ENCODE measurements around the gene COLEC11. TPM values are rescaled to one million over a fixed set of nuclear protein-coding genes. Genes with fewer than 3 reads are reported as not detected.

The COLEC11 gene
- total RNA-seq, 2 experiments from 2014 or later = 0.38 TPM

DNA sequence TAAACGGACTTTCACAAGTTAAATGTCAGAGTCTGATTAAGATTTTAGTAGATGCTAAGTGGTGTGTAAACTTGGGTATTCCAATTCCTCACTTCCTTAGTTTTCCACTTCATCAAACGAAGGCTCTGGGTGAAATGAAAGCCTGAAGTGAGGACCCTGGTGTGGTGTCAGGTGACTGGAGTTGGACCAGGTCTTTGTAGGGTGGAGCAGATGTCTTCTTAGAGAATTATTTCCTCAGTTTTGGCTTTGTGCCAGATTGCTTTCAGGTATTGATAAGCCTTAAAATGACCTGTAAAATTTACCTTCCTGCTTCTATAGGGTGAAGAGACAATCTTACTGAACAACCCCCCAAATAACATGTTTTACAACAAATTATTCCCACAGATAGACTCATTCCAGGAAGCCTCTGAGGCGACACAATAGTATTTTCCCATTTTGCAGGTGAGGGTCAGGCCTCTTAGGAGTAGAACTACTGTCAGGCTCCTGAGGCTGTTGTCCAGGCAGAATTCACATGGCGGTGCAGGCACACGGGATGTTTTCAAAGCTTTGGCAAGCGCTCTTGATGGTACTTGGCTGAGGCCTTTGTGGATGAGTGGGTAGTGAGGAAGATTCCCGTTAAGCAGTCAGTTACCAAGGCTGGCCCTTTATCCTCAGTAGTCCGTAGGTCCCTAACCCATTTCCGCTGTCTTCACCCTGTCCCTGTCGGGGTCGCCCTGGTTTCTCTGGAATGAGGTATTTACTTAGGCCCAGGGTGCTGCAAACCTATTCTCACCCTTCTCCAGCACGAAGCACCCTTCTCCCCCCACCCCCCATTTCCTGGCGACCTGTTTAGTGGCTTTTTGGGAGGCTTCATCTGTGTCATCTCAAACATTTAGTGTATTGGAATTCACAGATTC is 13.3 kb upstream of the COLEC11 start:
- ChIA-PET CTCF (no interaction called here), POLR2A (no interaction called here)

DNA sequence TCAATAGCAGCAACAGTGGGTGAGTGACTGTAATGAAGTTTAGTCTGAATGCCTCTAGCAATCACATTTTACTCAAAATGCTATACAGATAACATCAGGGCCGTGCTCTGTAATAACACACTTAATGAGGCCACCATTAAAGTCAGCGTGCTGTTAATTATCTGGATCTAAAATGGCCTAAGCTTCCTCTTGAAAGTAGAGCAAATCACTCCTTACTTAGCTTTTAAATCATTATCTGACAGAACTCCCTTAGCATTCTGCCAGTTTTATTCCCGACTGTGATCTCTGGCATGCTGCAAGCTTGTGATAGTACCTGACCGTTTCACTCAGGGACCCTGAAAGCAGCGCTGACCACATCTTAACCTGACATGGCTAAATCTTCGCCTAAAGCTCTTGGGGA is 10.8 kb upstream of the COLEC11 start:
- ChIA-PET POLR2A (no interaction called here), CTCF (interaction anchor here (0.9 to 1.8 kb wide), 2 partner anchors 14 to 67 kb away, joined by 3 to 4 read pairs; no protein-coding TSS in a partner anchor)

DNA sequence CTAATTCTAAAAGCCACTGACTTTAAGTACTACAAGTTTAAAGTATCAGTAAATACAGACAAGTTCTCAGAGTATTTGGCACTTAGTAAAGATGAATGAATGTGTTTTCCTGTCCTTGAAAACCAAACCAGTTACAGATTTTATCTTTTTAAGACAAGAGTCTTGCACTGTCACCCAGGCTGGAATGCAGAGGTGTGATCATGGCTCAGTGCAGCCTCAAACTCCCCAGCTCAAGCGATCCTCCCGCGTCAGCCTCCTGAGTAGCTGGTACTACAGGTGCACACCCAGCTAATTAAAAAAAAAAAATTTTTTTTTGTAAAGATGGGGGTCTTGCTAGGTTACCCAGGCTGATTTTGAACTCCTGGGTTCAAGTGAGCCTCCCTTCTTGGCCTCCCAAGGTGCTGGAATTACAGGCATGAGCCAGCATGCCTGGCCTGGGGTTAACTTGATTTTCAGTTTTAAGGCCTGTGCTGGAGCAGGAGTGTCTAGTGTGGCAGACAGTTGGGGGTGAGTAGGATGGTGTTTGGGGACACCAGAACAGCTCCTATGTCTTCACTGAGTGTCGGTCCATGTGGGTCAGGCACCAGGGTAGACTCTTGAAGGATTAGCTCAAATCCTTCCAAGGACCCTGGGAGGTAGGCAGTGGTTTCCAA is 10.2 kb upstream of the COLEC11 start:
- POLR2A ChIA-PET = no interaction called here
- CTCF ChIA-PET = interaction anchor here (0.9 kb wide), 1 partner anchor 13 kb away, joined by 3 read pairs; no protein-coding TSS in a partner anchor

DNA sequence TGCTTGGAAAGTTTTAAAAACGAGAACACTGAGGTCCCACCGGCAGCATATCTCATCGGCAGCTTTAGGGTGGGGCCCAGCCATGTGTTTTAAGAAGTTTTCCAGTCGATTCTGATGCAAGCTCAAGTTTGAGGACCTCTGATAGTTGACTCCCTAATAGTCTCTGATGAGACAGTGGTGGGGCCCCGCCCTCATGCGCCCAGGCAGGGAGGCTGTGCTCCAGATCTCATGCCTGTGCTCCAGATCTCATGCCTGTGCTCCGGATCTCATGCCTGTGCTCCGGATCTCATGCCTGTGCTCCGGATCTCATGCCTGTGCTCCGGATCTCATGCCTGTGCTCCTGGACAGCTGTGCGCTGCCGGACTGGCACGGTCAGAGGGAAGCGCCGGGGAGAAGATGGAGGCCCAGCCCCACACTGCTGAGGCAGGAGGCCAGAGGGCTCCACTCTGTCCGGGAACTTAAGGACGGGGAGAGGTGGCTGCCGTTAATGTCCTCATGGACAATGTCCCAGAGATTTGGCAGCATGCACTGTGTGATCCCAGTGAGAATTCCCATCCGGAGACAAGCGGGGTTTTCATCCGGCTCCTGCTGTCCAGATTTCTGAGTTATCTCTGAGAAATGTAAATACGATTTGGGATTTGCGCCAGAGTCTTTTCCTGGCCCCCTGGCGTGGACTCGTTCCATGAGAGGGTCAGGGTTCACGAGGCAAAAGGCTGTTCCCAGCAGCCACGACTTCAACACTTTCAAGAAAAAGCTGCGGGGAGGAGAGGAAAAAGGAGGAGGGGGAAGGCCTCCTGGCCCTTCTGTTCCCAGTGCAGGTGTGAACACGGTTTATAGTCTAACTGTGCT is 9.4 kb upstream of the COLEC11 start:
- CTCF ChIA-PET = interaction anchor here (0.9 kb wide), 1 partner anchor 12 kb away, joined by 3 read pairs; no protein-coding TSS in a partner anchor
- POLR2A ChIA-PET = no interaction called here

DNA sequence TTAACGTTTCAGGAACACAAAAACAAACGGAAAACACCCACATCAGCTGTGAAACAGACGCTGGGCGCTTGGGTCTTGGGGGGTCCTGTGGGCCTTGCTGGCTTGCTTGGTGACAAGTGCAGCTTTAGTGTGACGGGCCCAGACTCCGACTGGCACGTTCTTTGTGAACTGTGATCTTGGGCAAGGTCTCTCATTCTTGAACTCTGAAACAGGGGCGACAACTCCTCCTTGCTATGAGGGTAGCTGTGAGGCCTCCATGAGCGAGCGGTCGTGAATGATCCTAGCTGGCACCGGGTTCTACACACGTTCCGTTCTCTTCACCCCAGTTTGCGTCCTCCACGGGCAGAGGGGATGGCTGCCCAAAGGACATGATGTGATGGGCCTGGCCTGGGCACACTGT is 8.7 kb upstream of the COLEC11 start:
- POLR2A ChIA-PET = no interaction called here
- CTCF ChIA-PET = no interaction called here

DNA sequence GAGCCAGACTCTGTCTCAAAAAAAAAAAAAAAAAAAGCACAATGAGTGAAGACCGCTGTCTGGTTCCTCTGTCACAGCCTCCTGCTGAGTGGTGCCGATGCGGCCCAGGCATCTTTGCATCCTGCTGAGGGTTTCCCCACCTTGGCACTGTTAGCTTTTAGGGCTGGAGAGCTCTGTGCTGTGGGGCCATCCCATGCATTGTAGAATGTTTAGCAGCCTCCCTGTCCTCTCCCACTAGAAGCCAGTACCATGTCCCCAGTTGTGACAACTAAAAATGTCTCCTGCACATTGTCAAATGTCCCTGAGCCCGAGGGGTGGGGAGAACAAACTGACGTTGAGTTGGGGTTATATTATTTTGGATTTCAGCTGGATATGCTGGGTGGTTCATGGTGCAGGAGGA is 7.9 kb upstream of the COLEC11 start:
- ChIA-PET CTCF (interaction anchor here (0.7 kb wide), 2 partner anchors 90 to 716 kb away, joined by 3 read pairs; no protein-coding TSS in a partner anchor), POLR2A (no interaction called here)

DNA sequence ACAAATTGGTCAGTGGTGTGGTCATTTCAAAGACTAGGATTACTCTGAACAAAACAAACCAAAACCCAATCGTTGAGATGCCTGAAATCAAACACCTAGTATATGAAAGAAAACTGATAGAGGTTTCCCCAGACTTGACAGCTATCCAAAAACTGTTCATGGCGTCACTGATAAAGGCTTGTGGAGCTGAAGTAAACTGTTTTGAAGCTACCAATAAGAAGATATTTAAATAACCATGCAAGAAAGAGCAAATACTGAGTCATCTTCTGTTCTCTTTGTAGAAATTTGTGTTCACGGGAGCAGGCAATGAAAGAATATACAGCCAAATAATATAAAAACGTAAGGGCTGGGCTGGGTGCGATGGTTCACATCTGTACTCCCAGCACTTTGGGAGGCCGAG is 7.5 kb upstream of the COLEC11 start:
- ChIA-PET CTCF (interaction anchor here (0.7 kb wide), 2 partner anchors 89 to 716 kb away, joined by 3 read pairs; no protein-coding TSS in a partner anchor), POLR2A (no interaction called here)

DNA sequence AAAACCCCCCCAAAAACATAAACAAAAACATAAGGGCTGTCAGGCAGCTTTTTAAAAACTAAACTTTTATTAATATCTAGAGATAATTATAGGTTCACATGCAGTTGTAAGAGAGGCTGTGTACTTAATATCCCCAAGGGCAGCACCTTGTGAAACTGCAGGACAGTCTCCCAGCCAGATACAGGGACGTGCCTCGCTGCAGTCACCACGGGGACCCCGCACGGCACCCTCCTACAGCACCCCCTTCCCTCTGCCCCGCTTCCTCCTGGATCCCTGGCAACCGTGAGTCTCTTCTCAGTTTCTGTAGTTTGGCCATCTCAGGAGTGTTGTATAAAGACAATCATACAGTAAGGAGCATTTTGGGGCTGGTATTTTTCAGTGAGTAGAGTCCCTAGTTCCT is 6.8 kb upstream of the COLEC11 start:
- CTCF ChIA-PET = no interaction called here
- POLR2A ChIA-PET = interaction anchor here (0.6 kb wide), 1 partner anchor 132 kb away, joined by 6 read pairs; no protein-coding TSS in a partner anchor

DNA sequence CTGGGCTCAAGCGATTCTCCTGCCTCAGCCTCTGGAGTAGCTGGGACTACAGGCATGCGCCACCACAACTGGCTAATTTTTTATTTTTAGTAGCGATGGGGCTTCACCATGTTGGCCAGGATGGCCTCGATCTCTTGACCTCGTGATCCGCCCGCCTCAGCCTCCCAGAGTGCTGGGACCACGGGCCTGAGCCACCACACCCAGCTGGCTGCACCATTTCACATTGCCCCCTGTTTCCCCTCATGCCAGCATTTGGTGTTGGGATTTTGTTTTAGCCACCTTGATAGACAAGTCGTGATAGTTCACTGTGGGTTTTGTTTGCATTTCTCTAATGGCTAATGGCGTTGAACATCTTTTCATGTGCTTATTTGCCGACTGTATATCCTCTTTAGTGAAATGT is 5.8 kb upstream of the COLEC11 start:
- CTCF ChIA-PET = no interaction called here
- POLR2A ChIA-PET = no interaction called here

DNA sequence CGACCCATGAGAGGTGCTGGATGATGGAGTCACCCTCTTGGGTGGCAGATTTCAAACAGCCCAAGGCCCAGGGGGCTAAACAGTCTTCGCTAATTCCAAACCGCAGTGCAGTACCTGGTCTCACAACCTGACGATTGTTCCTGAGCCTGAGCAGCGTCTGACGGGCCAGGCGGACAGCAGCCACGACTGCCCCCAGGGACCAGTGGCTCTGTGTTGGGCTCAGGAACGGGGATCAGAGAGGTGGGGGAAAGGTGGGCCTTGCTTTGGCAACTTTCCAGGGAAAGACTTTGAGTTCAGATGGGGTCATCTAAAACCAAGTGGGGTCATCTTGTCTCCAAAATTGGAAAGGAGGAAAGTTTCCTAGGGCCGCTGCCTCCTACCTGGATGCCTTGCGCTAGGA is 492 bp downstream of the COLEC11 start:
- ChIA-PET CTCF (no interaction called here), POLR2A (no interaction called here)

DNA sequence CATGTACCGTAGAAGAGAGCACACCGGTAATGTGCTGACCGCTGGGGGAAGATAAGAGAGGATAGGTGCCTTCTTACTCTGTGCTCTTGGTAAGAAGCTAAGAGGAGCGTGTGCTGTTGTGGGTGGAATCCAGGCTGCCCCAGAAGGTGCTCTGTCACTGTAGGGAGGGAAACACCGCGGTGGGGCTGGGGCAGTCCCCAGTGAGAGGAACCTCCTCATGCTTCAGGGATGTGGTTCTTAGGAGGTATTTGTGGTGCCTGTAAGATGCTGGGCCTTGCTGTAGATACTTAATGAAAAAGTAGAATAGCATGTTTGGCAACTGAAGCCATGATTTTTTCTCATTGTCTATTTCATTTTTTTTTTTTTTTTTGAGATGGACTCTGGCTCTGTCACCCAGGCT is 1.1 kb downstream of the COLEC11 start:
- ChIA-PET CTCF (no interaction called here), POLR2A (no interaction called here)

DNA sequence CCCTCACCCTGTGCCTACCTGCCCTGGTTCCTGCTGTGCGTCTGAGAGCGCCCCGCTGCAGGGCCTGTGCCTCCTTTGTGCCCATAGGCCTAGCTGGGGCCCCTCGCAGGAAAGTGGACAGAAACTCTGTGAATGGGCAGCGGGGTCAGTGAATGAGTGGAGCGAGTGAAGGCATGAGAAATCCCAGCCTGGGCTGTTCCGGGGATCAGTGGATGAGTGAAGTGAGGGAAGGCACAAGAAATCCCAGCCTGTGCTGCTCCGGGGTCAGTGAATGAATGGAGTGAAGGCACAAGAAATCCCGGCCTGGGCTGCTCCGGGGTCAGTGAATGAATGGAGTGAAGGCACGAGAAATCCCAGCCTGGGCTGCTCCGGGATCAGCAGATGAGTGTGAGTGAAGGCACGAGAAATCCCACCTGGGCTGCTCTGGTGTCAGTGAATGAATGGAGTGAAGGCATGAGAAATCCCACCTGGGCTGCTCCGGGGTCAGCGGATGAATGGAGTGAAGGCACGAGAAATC is 2.0 kb downstream of the COLEC11 start:
- ChIA-PET CTCF (interaction anchor here (1.3 kb wide), 1 partner anchor 12 kb away, joined by 3 read pairs; no protein-coding TSS in a partner anchor), POLR2A (no interaction called here)

DNA sequence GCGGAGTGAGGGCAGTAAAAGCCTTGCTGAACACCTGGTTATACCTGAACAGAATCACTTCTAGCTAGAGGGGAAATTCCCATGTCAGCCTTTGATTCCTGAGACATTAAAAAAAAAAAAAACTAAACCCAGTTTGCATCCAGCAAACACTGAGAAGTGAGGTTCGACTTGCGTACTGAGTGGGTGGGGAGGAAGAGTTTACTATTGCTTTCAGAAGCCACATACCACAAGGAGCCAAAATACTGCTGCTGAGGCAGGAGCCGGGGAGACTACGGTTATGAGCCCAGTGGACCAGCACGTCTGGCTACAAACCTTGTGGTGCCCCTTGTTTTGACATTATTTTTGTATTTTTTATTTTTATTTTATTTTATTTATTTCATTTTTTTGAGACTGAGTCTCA is 2.7 kb downstream of the COLEC11 start:
- CTCF ChIA-PET = interaction anchor here (1.3 kb wide), 1 partner anchor 13 kb away, joined by 3 read pairs; no protein-coding TSS in a partner anchor
- POLR2A ChIA-PET = interaction anchor here (0.5 kb wide), 1 partner anchor 13 kb away, joined by 3 read pairs; no protein-coding TSS in a partner anchor

DNA sequence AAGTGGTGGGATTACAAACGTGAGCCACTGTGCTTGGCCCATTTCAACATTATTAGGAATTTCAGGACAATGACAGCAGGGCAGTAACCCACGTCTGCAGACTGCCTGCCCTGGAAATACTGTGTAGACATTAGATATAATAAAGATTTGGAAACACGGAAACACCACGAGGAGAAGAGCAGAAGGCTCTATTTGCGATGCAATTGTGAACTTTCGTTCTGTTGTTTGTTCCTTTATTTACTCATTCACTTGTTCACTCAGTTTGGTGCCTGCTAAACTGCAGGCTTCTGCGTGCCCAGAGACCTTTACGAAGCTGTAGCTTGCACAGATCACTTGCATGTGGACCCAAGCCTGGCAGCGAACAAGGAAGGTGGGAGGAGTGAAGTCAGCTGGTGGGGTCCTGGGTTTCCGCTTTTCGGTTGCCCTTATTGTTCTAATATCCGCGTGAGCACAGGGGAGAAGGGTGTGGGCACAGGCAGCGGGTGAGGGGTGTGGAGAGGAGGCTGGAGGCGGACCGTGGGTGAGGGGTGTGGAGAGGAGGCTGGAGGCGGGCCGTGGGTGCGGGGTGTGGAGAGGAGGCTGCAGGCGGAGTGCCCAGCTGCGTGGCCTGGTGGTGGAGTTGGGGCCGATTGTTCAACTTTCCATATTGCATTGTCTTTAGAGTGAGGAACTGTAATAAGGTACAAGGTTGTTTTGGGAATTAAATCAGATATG is 3.4 kb downstream of the COLEC11 start:
- CTCF ChIA-PET = interaction anchor here (1.3 kb wide), 1 partner anchor 14 kb away, joined by 3 read pairs; no protein-coding TSS in a partner anchor
- POLR2A ChIA-PET = no interaction called here

DNA sequence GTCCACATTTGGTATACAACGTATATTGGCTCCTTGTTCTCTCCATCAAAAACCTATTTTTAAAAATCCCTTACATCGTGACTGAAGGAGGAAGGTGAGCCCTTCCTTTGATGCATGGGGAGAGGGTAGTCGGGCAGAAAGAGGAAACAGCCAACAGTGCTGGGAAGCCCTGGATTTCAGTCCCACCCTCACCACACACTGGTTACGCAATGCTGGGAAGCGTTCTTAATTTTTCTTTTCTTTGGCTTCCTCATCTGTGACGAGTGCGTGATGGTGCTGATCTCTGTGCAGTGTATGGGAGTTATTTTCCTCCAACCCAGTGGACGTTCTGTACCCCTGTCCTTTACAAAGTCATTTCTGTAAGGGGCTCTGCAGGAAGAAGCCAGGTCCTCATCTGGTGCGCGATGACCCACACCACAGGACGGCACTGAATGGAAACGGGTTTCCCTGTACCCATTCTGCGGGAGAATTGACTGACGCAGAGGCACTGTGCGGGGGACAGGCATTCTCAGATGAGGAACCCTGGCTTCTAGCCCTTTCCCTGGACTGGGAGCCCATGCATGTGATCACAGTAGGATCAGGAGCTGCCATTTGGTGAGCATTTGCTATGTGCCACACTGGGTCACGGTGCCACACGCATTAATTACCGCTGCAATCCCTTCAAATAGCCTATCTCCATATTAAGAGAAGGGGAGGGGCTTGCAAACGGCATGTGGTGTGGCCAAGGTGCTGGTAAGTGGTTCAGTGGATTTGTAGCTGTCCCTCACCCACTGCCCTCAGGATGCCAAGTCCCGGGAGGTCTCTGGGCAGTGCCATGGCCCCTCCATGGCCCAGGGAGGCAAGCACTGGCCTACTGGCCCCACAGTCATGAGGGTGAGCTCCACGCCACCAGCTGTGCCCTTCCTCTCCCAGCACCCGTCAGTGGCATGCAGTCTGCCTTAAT is 4.3 kb downstream of the COLEC11 start:
- POLR2A ChIA-PET = no interaction called here
- CTCF ChIA-PET = no interaction called here

DNA sequence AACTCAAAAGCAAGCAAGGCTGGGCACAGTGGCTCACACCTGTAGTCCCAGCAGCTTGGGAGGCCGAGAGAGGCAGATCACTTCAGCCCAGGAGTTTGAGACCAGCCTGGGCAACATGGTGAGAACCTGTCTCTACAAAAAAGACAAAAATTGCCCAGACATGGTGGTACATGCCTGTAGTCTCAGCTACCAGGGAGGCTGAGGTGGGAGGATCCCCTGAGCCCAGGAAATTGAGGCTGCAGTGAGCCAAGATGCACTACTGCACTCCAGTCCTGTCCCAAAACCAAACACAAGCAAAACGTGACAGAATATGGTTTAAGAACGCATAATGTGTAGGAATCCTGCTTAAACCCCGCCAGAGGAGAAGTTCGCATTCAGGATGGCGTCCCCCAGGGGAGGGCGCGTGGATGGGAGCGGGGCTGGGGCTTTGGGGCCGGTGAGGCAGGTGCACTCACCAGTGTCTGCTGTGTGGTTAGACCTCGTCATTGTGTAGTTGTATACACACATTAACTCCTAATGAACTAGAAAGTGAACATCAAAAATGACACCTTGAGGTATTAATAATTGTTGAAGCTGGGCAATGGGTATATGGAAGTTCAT is 5.4 kb downstream of the COLEC11 start:
- POLR2A ChIA-PET = no interaction called here

DNA sequence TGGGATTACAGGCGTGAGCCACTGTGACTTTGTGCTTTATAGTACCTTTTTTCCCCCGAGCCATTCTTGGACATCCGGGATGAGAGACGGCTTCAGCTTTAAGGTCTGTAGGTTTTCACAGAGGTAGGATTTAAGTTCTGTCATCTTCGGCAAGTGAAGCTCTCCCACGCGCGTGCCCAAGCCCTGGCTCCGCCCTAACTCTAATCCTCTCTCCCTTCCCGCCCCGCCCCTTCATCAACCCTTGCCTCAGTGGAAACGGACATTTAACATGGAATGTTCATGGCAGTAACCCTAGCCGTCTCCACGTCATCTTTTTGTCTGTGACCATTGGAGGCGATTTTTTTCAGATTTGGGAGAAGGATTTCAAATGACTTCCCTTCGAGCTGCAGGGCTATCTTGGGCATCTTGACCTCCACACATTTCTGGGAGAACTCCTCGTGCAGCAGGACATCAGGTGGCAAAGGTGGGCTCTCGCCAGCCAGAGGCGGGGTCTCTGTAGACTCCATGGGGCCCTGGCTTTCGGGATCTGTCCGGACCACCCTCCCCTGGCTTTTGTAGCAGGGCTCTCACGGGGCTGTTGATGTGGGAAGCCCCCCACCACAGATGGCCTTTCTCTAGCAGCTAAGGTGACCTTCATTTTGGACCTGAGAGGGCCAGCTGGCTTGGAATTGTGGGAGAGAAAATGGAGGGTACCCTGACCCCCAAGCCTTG is 6.8 kb downstream of the COLEC11 start:
- ChIA-PET POLR2A (no interaction called here), CTCF (interaction anchor here (1.7 kb wide), 1 partner anchor 50 kb away, joined by 4 read pairs; no protein-coding TSS in a partner anchor)

More for the DNA sequence above, 5.4 kb downstream of the COLEC11 start:
- CTCF ChIA-PET = interaction anchor here (1.7 kb wide), 1 partner anchor 51 kb away, joined by 4 read pairs; no protein-coding TSS in a partner anchor

Measured in activated CD8-positive, alpha-beta memory T cell treated with anti-CD3 and anti-CD28 coated beads for 36 hours (primary cell).